Measurements from ENCODE around the gene DIAPH2.

DNA sequence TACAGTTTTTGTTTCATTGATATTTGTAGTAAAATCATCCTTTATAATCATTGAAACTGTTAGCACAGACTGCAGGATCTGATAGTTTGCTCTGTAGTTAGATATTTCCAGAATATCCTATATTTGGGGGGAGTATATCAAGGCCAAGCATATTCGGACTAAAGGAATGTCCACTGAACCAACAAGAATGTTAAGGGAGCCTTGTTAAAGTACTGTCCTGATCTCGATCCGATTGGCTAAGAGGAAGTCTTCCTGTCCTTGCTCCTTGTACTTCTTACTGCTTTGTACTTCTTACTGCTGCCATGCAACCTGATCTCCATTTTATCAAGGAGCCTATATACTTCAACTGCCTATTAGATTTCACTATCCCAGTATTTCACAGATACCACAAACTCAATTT is 648.3 kb downstream of the DIAPH2 start:
- TF ChIP-seq, protein P1, sequence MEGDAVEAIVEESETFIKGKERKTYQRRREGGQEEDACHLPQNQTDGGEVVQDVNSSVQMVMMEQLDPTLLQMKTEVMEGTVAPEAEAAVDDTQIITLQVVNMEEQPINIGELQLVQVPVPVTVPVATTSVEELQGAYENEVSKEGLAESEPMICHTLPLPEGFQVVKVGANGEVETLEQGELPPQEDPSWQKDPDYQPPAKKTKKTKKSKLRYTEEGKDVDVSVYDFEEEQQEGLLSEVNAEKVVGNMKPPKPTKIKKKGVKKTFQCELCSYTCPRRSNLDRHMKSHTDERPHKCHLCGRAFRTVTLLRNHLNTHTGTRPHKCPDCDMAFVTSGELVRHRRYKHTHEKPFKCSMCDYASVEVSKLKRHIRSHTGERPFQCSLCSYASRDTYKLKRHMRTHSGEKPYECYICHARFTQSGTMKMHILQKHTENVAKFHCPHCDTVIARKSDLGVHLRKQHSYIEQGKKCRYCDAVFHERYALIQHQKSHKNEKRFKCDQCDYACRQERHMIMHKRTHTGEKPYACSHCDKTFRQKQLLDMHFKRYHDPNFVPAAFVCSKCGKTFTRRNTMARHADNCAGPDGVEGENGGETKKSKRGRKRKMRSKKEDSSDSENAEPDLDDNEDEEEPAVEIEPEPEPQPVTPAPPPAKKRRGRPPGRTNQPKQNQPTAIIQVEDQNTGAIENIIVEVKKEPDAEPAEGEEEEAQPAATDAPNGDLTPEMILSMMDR (IDR thresholded peaks at IDR 0.05) = no peak
- TF ChIP-seq POLR2A (IDR thresholded peaks at IDR 0.05) (no peak), EP300 (IDR thresholded peaks at IDR 0.05) (no peak)

All from tibial nerve (tissue), 4 donors.